Thoracic aorta (tissue), 2 donors: ENCODE data around the gene CHIT1. TPM values are rescaled to one million over a fixed set of nuclear protein-coding genes. Genes with fewer than 3 reads are reported as not detected.

ENCODE experiments used
- ATAC-seq: fragments of 150-250 bp; one replicate; pipeline ENCODE4 v1.8.0; 2017; ENCODE audit warnings: low read depth; ENCODE audit not compliant: insufficient number of reproducible peaks, low FRiP score
- DNase-seq: peaks from one replicate; pipeline ENCODE4 v3.0.0-alpha.2; 2020; ENCODE audit warnings: low spot score
- H3K27ac ChIP-seq, 2 donors: fragments of 200-600 bp; sonication (generic); 1 replicate in 1 of 2; 2 replicates in 1 of 2; pipeline ENCODE4 v1.5.1; 2016; ENCODE audit warnings: mild to moderate bottlenecking in 2 of 2, moderate library complexity in 2 of 2
- H3K27me3 ChIP-seq: fragments of 200-600 bp; sonication (generic); replicated peaks from 2 replicates; pipeline ENCODE4 v1.6.0; 2016; ENCODE audit warnings: mild to moderate bottlenecking; ENCODE audit not compliant: insufficient read depth
- H3K36me3 ChIP-seq: fragments of 200-600 bp; sonication (generic); one replicate; pipeline ENCODE4 v1.5.1; 2016
- H3K4me1 ChIP-seq, 2 donors: fragments of 200-600 bp; sonication (generic); 1 replicate in 1 of 2; 2 replicates in 1 of 2; pipeline versions ENCODE4 v1.5.1 to v1.6.0; 2016; ENCODE audit warnings: low read depth in 2 of 2, mild to moderate bottlenecking in 1 of 2; ENCODE audit not compliant: control insufficient read depth in 1 of 2
- H3K4me3 ChIP-seq: fragments of 200-600 bp; sonication (generic); 2 replicates; pipeline ENCODE4 v1.5.1; 2016; ENCODE audit warnings: mild to moderate bottlenecking
- H3K9me3 ChIP-seq: fragments of 200-600 bp; sonication (generic); 2 replicates; pipeline ENCODE4 v1.5.1; 2016
- CTCF ChIP-seq: fragments of 200-600 bp; sonication (generic); IDR thresholded peaks from one replicate; pipeline ENCODE4 v1.5.1; 2019; ENCODE audit warnings: antibody characterized with exemption
- total RNA-seq, 2 donors: library from RNA; depleted of rRNA; stranded (reverse); fragments of >200 nt; gene quantifications; one replicate each; pipeline versions ENCODE4 v1.1.0 to v1.2.3, GENCODE V29; 2016

CHIT1 gene
- total RNA-seq, 2 donors from 2014 or later: 0.14 to 0.41 TPM

- Histone ChIP-seq H3K4me3 (no peak overlapping the region), H3K27ac (no peak overlapping the region), H3K4me1 (no peaks in the 10 kb centered on the region), H3K27me3 (no peaks in the 10 kb centered on the region), H3K9me3 (no peaks in the 10 kb centered on the region), H3K36me3 (no peaks in the 10 kb centered on the region)
- no peak for ATAC-seq
- no peak for DNase-seq
- TF ChIP-seq CTCF: no peak
Measured at GRCh38 chr1:203219171-203219570, 10.3 kb downstream of the CHIT1 start.

GRCh38 chr1:203217668-203218067, 11.8 kb downstream of the CHIT1 start:
- no peak for TF ChIP-seq CTCF
- Histone ChIP-seq H3K9me3 (no peaks in the 10 kb centered on the region), H3K4me3 (no peak overlapping the region), H3K27me3 (no peaks in the 10 kb centered on the region), H3K36me3 (no peaks in the 10 kb centered on the region), H3K4me1 (no peaks in the 10 kb centered on the region), H3K27ac (no peak overlapping the region)
- DNase-seq (no peak), ATAC-seq (no peak)

GRCh38 chr1:203217139-203217655, 12.3 kb downstream of the CHIT1 start:
- H3K36me3 ChIP-seq: no peaks in the 10 kb centered on the region
- DNase-seq (no peak), ATAC-seq (no peak)
- no peak overlapping the region for H3K4me3 ChIP-seq
- no peaks in the 10 kb centered on the region for H3K4me1 ChIP-seq
- no peak overlapping the region for H3K27ac ChIP-seq
- H3K9me3 ChIP-seq: no peaks in the 10 kb centered on the region
- H3K27me3 ChIP-seq: no peaks in the 10 kb centered on the region
- no peak for TF ChIP-seq CTCF

- H3K27ac ChIP-seq: no peak overlapping the region
- no peak for ATAC-seq
- DNase-seq: no peak
Measured at GRCh38 chr1:203216274-203217138, 13.0 kb downstream of the CHIT1 start.

More at GRCh38 chr1:203216274-203217138, 13.0 kb downstream of the CHIT1 start:
- Histone ChIP-seq H3K4me3 (no peak overlapping the region), H3K9me3 (no peaks in the 10 kb centered on the region), H3K36me3 (no peaks in the 10 kb centered on the region), H3K27me3 (no peaks in the 10 kb centered on the region), H3K4me1 (no peaks in the 10 kb centered on the region)
- TF ChIP-seq CTCF: peak; percentile 77
